HCT116 (cell line): ENCODE data around the gene YWHAE. TPM values are rescaled to one million over a fixed set of nuclear protein-coding genes. Genes with fewer than 3 reads are reported as not detected.

Experiments
- ATAC-seq: fragments of 200-7000 bp; cut with Tn5 transposase; 2 replicates; pipeline ENCODE4 v1.9.1; 2020; ENCODE audit warnings: mild to moderate bottlenecking, moderate library complexity
- BruUV-seq: library from RNA; stranded (reverse); fragments of 400-500 nt; replicated peaks from 2 replicates; lab custom pipeline; 2021; lab: Mats Ljungman, UMichigan
- CTCF ChIA-PET: fragments of 300-600 bp; sonication (Branson Sonifier 250); formaldehyde crosslinking; loops from one replicate; lab custom pipeline; 2021; ENCODE audit warnings: antibody characterized with exemption; lab: Charles Lee
- POLR2A ChIA-PET: fragments of 300-600, 350-600 bp; sonication (Branson Sonifier 250); formaldehyde crosslinking; loops from one replicate; lab custom pipeline; 2021; ENCODE audit warnings: antibody characterized with exemption; lab: Charles Lee
- RAD21 ChIA-PET, 2 experiments: fragments of 300-600 bp; sonication (Branson Sonifier 250); formaldehyde crosslinking; loops; one replicate each; lab custom pipeline; 2023; ENCODE audit warnings: low total read pairs in 2 of 2; ENCODE audit not compliant: uncharacterized antibody in 2 of 2, unreplicated experiment in 2 of 2, low non-redundant PET in 1 of 2; lab: Charles Lee
- DNase-seq: peaks from one replicate; pipeline ENCODE4 v3.0.0-alpha.2; 2010; ENCODE audit warnings: low read depth, low spot score
- H2AFZ ChIP-seq: fragments of 200-600 bp; shearing (Covaris generic), sonication (generic); 2 replicates; pipeline ENCODE4 v1.6.1; 2017; ENCODE audit warnings: low read depth, mixed run types, mixed read lengths, antibody characterized with exemption, low read length; ENCODE audit not compliant: poor library complexity, severe bottlenecking
- H3K27ac ChIP-seq: 2 replicates; pipeline ENCODE4 v1.5.1; 2012; ENCODE audit warnings: low read depth, low read length
- H3K27me3 ChIP-seq: fragments of 200-600 bp; sonication (generic); 2 replicates; pipeline ENCODE4 v1.6.1; 2016; ENCODE audit warnings: mixed run types, low read length, mixed read lengths; ENCODE audit not compliant: insufficient read depth
- H3K36me3 ChIP-seq, 2 experiments: fragments of 200-500 bp in 1 of 2; fragments of 200-600 bp in 1 of 2; sonication (Bioruptor generic) in 1 of 2; sonication (generic) in 1 of 2; 2 replicates each; pipeline versions ENCODE4 v1.5.1 to v1.6.1; 2014 to 2016; ENCODE audit warnings: low read length in 2 of 2, inconsistent platforms in 1 of 2, mixed read lengths in 1 of 2, mixed run types in 1 of 2; ENCODE audit not compliant: insufficient read depth in 2 of 2, control insufficient read depth in 1 of 2
- H3K4me1 ChIP-seq, 2 experiments: fragments of 200-600 bp in 1 of 2; sonication (generic) in 1 of 2; 2 replicates each; pipeline versions ENCODE4 v1.5.1 to v1.6.1; 2012 to 2017; ENCODE audit warnings: low read length in 2 of 2, inconsistent platforms in 1 of 2, mild to moderate bottlenecking in 1 of 2, mixed read lengths in 1 of 2, mixed run types in 1 of 2, moderate library complexity in 1 of 2; ENCODE audit not compliant: insufficient read depth in 2 of 2, control insufficient read depth in 1 of 2
- H3K4me2 ChIP-seq: fragments of 200-600 bp; sonication (generic); 2 replicates; pipeline ENCODE4 v1.6.1; 2017; ENCODE audit warnings: mixed run types, low read length, mixed read lengths
- H3K4me3 ChIP-seq, 2 experiments: fragments of 200-600 bp in 1 of 2; sonication (generic) in 1 of 2; replicated peaks in 1 of 2; 2 replicates each; pipeline ENCODE4 v1.5.1; 2011 to 2016; ENCODE audit warnings: low read length in 2 of 2, control low read depth in 1 of 2, low read depth in 1 of 2, mild to moderate bottlenecking in 1 of 2, mixed read lengths in 1 of 2, mixed run types in 1 of 2
- H3K79me2 ChIP-seq: fragments of 200-600 bp; sonication (generic); 2 replicates; pipeline ENCODE4 v1.6.1; 2017; ENCODE audit warnings: mild to moderate bottlenecking, mixed run types, low read length, moderate library complexity, mixed read lengths; ENCODE audit not compliant: insufficient read depth
- H3K9ac ChIP-seq: fragments of 200-600 bp; sonication (generic); 2 replicates; pipeline ENCODE4 v1.6.1; 2016; ENCODE audit warnings: low read length, mixed read lengths
- H3K9me2 ChIP-seq: fragments of 200-600 bp; sonication (generic), shearing (Covaris generic); 2 replicates; pipeline ENCODE4 v1.6.1; 2017; ENCODE audit warnings: mixed run types, mild to moderate bottlenecking, moderate library complexity; ENCODE audit not compliant: insufficient read depth
- H3K9me3 ChIP-seq, 2 experiments: fragments of 200-500 bp in 1 of 2; fragments of 200-600 bp in 1 of 2; sonication (Bioruptor generic) in 1 of 2; sonication (generic) in 1 of 2; 2 replicates each; pipeline ENCODE4 v1.6.1; 2014 to 2017; ENCODE audit warnings: low read length in 2 of 2, mixed read lengths in 2 of 2, inconsistent platforms in 1 of 2, low read depth in 1 of 2, mild to moderate bottlenecking in 1 of 2, mixed run types in 1 of 2, moderate library complexity in 1 of 2; ENCODE audit not compliant: control insufficient read depth in 1 of 2, insufficient read depth in 1 of 2
- H4K20me1 ChIP-seq: fragments of 200-600 bp; sonication (generic), shearing (Covaris generic); 2 replicates; pipeline ENCODE4 v1.6.1; 2017; ENCODE audit warnings: mixed run types, mild to moderate bottlenecking, moderate library complexity; ENCODE audit not compliant: insufficient read depth
- CEBPB ChIP-seq: IDR thresholded peaks from 2 replicates; pipeline ENCODE4 v1.6.1; 2012; ENCODE audit warnings: low read depth
- EGR1 ChIP-seq: IDR thresholded peaks from 2 replicates; pipeline ENCODE4 v1.6.1; 2012; ENCODE audit warnings: low read depth
- ELF1 ChIP-seq: IDR thresholded peaks from 2 replicates; pipeline ENCODE4 v1.6.1; 2012; ENCODE audit warnings: low read depth, borderline replicate concordance
- EZH2 ChIP-seq: fragments of 200-600 bp; sonication (generic); IDR thresholded peaks from 2 replicates; pipeline ENCODE4 v1.6.1; 2017; ENCODE audit warnings: antibody characterized with exemption, mixed run types
- EZH2phosphoT487 ChIP-seq: fragments of 200-600 bp; IDR thresholded peaks from 2 replicates; pipeline ENCODE4 v1.6.1; 2018; ENCODE audit warnings: antibody characterized with exemption, borderline replicate concordance
- JUND ChIP-seq: IDR thresholded peaks from 2 replicates; pipeline ENCODE4 v1.6.1; 2012
- POLR2A ChIP-seq: IDR thresholded peaks from 2 replicates; pipeline ENCODE4 v1.7.0; 2011; ENCODE audit warnings: borderline replicate concordance; ENCODE audit not compliant: insufficient read depth, insufficient read length; ENCODE audit errors: extremely low read depth
- SP1 ChIP-seq: IDR thresholded peaks from 2 replicates; pipeline ENCODE4 v1.6.1; 2012; ENCODE audit warnings: low read depth
- SRF ChIP-seq: IDR thresholded peaks from 2 replicates; pipeline ENCODE4 v1.6.1; 2012; ENCODE audit warnings: low read depth
- TCF7L2 ChIP-seq: IDR thresholded peaks from 2 replicates; pipeline ENCODE4 v1.7.0; 2011; ENCODE audit warnings: borderline replicate concordance, inconsistent platforms; ENCODE audit not compliant: insufficient read depth, insufficient read length; ENCODE audit errors: extremely low read depth
- YY1 ChIP-seq: IDR thresholded peaks from 2 replicates; pipeline ENCODE4 v1.6.1; 2011; ENCODE audit warnings: low read length, low read depth, moderate library complexity, mild to moderate bottlenecking; ENCODE audit not compliant: insufficient replicate concordance; ENCODE audit errors: extremely low read depth
- ZFX ChIP-seq: fragments of 450-650 bp; IDR thresholded peaks from 2 replicates; pipeline ENCODE4 v1.6.1; 2017
- ZNF274 ChIP-seq: fragments of 200-500 bp; sonication (Bioruptor generic); IDR thresholded peaks from 2 replicates; pipeline ENCODE4 v1.6.1; 2014; ENCODE audit warnings: mild to moderate bottlenecking, low read depth, low read length, inconsistent platforms
- intact Hi-C: fragments of 100-400 bp; cut with micrococcal nuclease; formaldehyde crosslinking; loops from 2 replicates; pipeline ENCODE4 v1.10.0; 2022
- total RNA-seq: library from RNA; stranded (reverse); gene quantifications from one replicate; pipeline ENCODE4 v1.2.1, GENCODE V29; 2021; ENCODE audit not compliant: unreplicated experiment
- TF ChIP-seq, protein P1 (sequence below): IDR thresholded peaks from 2 replicates; pipeline ENCODE4 v1.6.1; 2012
- TF ChIP-seq, protein P2 (sequence below): IDR thresholded peaks from 2 replicates; pipeline ENCODE4 v1.6.1; 2012
- TF ChIP-seq, protein P3 (sequence below), 3 experiments: fragments of 200-600 bp in 1 of 3; sonication (generic) in 1 of 3; IDR thresholded peaks in 2 of 3; conservative IDR thresholded peaks in 1 of 3; 2 replicates each; pipeline ENCODE4 v1.5.1; 2012 to 2017; ENCODE audit warnings: low read depth in 2 of 3, low read length in 2 of 3, antibody characterized with exemption in 1 of 3, borderline replicate concordance in 1 of 3, control low read depth in 1 of 3, mild to moderate bottlenecking in 1 of 3, mixed read lengths in 1 of 3, mixed run types in 1 of 3, moderate library complexity in 1 of 3; ENCODE audit not compliant: insufficient read depth in 1 of 3

The YWHAE gene
- total RNA-seq, 1 experiment from 2014 or later: 735 TPM

DNA sequence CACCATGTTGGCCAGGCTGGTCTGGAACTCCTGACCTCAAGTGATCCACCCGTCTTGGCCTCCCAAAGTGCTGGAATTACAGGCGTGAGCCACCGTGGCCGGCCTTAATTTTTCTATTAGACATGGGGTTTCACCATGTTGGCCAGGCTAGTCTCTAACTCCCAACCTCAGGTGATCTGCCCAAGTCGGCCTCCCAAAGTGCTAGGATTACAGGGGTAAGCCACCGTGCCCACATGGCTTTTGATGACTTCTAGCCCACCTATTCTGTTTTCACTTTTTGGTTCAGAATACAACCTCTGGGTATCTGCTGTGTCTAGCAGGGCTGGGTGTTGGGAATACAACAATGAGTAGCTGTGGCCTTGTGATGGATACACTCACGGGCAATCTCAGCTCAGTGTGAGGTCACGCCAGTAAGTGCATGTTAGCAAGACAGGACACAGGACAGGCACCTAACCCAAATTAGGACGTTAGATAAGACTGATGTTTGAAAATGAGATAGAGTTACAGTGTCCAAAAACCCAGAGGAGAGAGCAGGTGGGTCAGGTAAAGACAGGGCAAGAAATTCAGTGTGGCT, 14.1 kb upstream of the YWHAE start:
- ChIA-PET RAD21 (no interaction called here), POLR2A (interaction anchor here (0.6 kb wide), 1 partner anchor 10 kb away, joined by 3 read pairs; no protein-coding TSS in a partner anchor), CTCF (interaction anchor here (0.6 kb wide), 1 partner anchor 1063 kb away, joined by 3 read pairs; no protein-coding TSS in a partner anchor)
- BruUV-seq: no TSS peak
- H3K4me1 ChIP-seq: peaks cover 5% of the 10 kb centered on the region in 2 experiments; a peak in 3 of 4 replicates
- H3K4me3 ChIP-seq: no peak overlapping the region
- no peaks in the 10 kb centered on the region for H3K9me3 ChIP-seq
- no peak overlapping the region for H2AFZ ChIP-seq
- no peak overlapping the region for H3K9ac ChIP-seq
- no peaks in the 10 kb centered on the region for H3K27me3 ChIP-seq
- H4K20me1 ChIP-seq: no peaks in the 10 kb centered on the region
- intact Hi-C loops: no loop called here
- H3K79me2 ChIP-seq: no peaks in the 10 kb centered on the region
- DNase-seq (no peak), ATAC-seq (no peak)
- no peaks in the 10 kb centered on the region for H3K9me2 ChIP-seq
- no peaks in the 10 kb centered on the region for H3K36me3 ChIP-seq
- no peak overlapping the region for H3K4me2 ChIP-seq
- TF ChIP-seq POLR2A (no peak), YY1 (no peak), ELF1 (no peak), TCF7L2 (no peak), JUND (no peak)
- TF ChIP-seq, protein P1, sequence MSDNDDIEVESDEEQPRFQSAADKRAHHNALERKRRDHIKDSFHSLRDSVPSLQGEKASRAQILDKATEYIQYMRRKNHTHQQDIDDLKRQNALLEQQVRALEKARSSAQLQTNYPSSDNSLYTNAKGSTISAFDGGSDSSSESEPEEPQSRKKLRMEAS: no peak
- no peak overlapping the region for H3K27ac ChIP-seq

DNA sequence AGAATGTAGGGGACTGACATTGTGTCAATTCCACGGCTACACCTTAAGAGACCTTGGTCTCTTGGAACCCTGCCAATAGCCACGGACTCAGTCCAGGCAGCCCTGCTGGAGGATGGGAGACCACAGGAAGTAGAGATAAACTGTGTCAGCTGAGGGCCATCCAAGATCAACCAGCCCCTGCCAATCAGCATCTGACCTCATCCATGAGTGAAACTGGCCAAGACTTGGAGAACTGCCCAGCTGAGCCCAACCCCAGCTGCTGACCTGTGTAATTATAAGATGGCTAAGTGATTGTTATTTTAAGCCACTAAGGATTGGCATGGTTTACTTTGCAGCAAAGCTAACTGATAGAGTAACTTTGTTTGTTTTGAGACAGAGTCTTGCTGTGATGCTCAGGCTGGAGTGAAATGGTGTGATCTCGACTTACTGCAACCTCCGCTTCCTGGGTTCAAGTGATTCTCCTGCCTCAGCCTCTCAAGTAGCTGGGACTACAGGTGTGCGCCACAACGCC, 13.3 kb upstream of the YWHAE start:
- Histone ChIP-seq H3K27me3 (no peaks in the 10 kb centered on the region), H3K9me3 (no peaks in the 10 kb centered on the region), H3K4me3 (no peak overlapping the region), H3K36me3 (no peaks in the 10 kb centered on the region), H3K9ac (no peak overlapping the region), H3K9me2 (no peaks in the 10 kb centered on the region), H2AFZ (no peak overlapping the region), H3K4me1 (peaks cover 0 to 5% of the 10 kb centered on the region in 2 experiments; a peak in 2 of 4 replicates), H3K4me2 (no peak overlapping the region), H3K27ac (no peak overlapping the region), H4K20me1 (no peaks in the 10 kb centered on the region), H3K79me2 (no peaks in the 10 kb centered on the region)
- POLR2A ChIA-PET: interaction anchor here (0.8 kb wide), 1 partner anchor 35 kb away, joined by 3 read pairs; no protein-coding TSS in a partner anchor
- intact Hi-C loops: no loop called here
- RAD21 ChIA-PET: no interaction called here
- ATAC-seq: peak; percentile 20; the same call in 1 of the 2 replicates
- no TSS peak for BruUV-seq
- no peak for DNase-seq
- CTCF ChIA-PET: interaction anchor here (0.6 kb wide), 1 partner anchor 1062 kb away, joined by 3 read pairs; no protein-coding TSS in a partner anchor
- TF ChIP-seq, protein P1: no peak
- no peak for TF ChIP-seq EGR1
- TF ChIP-seq ZFX: no peak
- no peak for TF ChIP-seq TCF7L2
- no peak for TF ChIP-seq CEBPB
- no peak for TF ChIP-seq EZH2
- no peak for TF ChIP-seq EZH2phosphoT487
- no peak for TF ChIP-seq SP1
- TF ChIP-seq, protein P2, sequence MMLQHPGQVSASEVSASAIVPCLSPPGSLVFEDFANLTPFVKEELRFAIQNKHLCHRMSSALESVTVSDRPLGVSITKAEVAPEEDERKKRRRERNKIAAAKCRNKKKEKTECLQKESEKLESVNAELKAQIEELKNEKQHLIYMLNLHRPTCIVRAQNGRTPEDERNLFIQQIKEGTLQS: no peak
- TF ChIP-seq POLR2A: no peak
- TF ChIP-seq, protein P3, sequence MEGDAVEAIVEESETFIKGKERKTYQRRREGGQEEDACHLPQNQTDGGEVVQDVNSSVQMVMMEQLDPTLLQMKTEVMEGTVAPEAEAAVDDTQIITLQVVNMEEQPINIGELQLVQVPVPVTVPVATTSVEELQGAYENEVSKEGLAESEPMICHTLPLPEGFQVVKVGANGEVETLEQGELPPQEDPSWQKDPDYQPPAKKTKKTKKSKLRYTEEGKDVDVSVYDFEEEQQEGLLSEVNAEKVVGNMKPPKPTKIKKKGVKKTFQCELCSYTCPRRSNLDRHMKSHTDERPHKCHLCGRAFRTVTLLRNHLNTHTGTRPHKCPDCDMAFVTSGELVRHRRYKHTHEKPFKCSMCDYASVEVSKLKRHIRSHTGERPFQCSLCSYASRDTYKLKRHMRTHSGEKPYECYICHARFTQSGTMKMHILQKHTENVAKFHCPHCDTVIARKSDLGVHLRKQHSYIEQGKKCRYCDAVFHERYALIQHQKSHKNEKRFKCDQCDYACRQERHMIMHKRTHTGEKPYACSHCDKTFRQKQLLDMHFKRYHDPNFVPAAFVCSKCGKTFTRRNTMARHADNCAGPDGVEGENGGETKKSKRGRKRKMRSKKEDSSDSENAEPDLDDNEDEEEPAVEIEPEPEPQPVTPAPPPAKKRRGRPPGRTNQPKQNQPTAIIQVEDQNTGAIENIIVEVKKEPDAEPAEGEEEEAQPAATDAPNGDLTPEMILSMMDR (IDR thresholded peaks at IDR 0.05 in 2 of 3, conservative IDR thresholded peaks at IDR 0.05 in 1 of 3; ENCODE audit: borderline replicate concordance in 1 of 3, insufficient read depth in 1 of 3, low read depth in 2 of 3, low read length in 2 of 3): no peak
- TF ChIP-seq SRF: no peak
- TF ChIP-seq ZNF274: no peak
- TF ChIP-seq ELF1: no peak
